GM12878 (cell line): ENCODE measurements around the gene PSAT1. TPM values are rescaled to one million over a fixed set of nuclear protein-coding genes. Genes with fewer than 3 reads are reported as not detected.
A peak's percentile ranks its signal among the peaks of the same experiment; 100 is the strongest.

ENCODE experiments used
- ATAC-seq: fragments of 200-7000 bp; cut with Tn5 transposase; 3 replicates; pipeline ENCODE4 v1.9.1; 2020; ENCODE audit warnings: mild to moderate bottlenecking, moderate library complexity
- BruUV-seq: library from RNA; stranded (reverse); fragments of 400-500 nt; replicated peaks from 2 replicates; lab custom pipeline; 2021; lab: Mats Ljungman, UMichigan
- CTCF ChIA-PET: fragments of 300-600 bp; sonication (Branson Sonifier 250); formaldehyde crosslinking; extraction: SDS; loops from one replicate; lab custom pipeline; 2021; ENCODE audit warnings: inconsistent platforms; lab: Yijun Ruan, JAX
- POLR2A ChIA-PET: fragments of 350-600 bp; formaldehyde crosslinking; extraction: SDS; loops from one replicate; lab custom pipeline; 2021; ENCODE audit warnings: inconsistent platforms; lab: Charles Lee
- RAD21 ChIA-PET: fragments of 300-600 bp; sonication (Branson Sonifier 250); formaldehyde crosslinking; loops from one replicate; lab custom pipeline; 2023; ENCODE audit warnings: antibody characterized with exemption; ENCODE audit not compliant: unreplicated experiment; lab: Charles Lee
- SMC1A ChIA-PET: fragments of 300-600 bp; sonication (Branson Sonifier 250); formaldehyde crosslinking; loops from one replicate; lab custom pipeline; 2023; ENCODE audit not compliant: unreplicated experiment, uncharacterized antibody; lab: Charles Lee
- DNase-seq: peaks from one replicate; pipeline ENCODE4 v3.0.0-alpha.2; 2011; ENCODE audit warnings: low read depth, low spot score
- FAIRE-seq: peaks from 3 replicates; lab custom pipeline; 2011; peaks lifted over from hg19 to GRCh38; lab: Jason Lieb, UNC
- H2AFZ ChIP-seq: 2 replicates; pipeline ENCODE4 v1.6.0; 2011; ENCODE audit warnings: low read depth, low read length, control low read depth; ENCODE audit not compliant: control insufficient read depth
- H3K27ac ChIP-seq: 2 replicates; pipeline ENCODE4 v1.5.1; 2011; ENCODE audit warnings: control low read depth; ENCODE audit not compliant: control insufficient read depth, insufficient read depth
- H3K27me3 ChIP-seq, 2 experiments: replicated peaks in 1 of 2; 2 replicates each; pipeline versions ENCODE4 v1.6.0 to v1.6.1; 2011; ENCODE audit warnings: low read length in 1 of 2; ENCODE audit not compliant: control insufficient read depth in 2 of 2, insufficient read depth in 2 of 2
- H3K36me3 ChIP-seq, 2 experiments: 2 replicates each; pipeline ENCODE4 v1.5.1; 2011; ENCODE audit warnings: low read length in 1 of 2; ENCODE audit not compliant: control insufficient read depth in 2 of 2, insufficient read depth in 2 of 2
- H3K4me1 ChIP-seq: 2 replicates; pipeline ENCODE4 v1.6.1; 2011; ENCODE audit warnings: mild to moderate bottlenecking, low read length, moderate library complexity, mixed read lengths; ENCODE audit not compliant: control insufficient read depth, insufficient read depth
- H3K4me2 ChIP-seq: 2 replicates; pipeline ENCODE4 v1.6.0; 2011; ENCODE audit warnings: control low read depth; ENCODE audit not compliant: control insufficient read depth, insufficient read depth
- H3K4me3 ChIP-seq: fragments of 200-600 bp; sonication (generic); 2 replicates; pipeline ENCODE4 v1.5.1; 2016
- H3K79me2 ChIP-seq: 2 replicates; pipeline ENCODE4 v1.6.0; 2011; ENCODE audit warnings: low read length; ENCODE audit not compliant: control insufficient read depth, insufficient read depth
- H3K9ac ChIP-seq: 2 replicates; pipeline ENCODE4 v1.8.0; 2011; ENCODE audit warnings: low read length, control low read depth, mixed read lengths; ENCODE audit not compliant: control insufficient read depth, insufficient read depth
- H3K9me3 ChIP-seq: replicated peaks from 3 replicates; pipeline ENCODE4 v1.5.1; 2011; ENCODE audit warnings: mild to moderate bottlenecking, low read length; ENCODE audit not compliant: control insufficient read depth, insufficient read depth
- H4K20me1 ChIP-seq: 2 replicates; pipeline ENCODE4 v1.6.0; 2011; ENCODE audit not compliant: control insufficient read depth, insufficient read depth
- CTCF ChIP-seq, 3 experiments: IDR thresholded peaks in 2 of 3; conservative IDR thresholded peaks in 1 of 3; 2 replicates each; pipeline ENCODE4 v1.5.1; 2011; ENCODE audit warnings: low read depth in 3 of 3, low read length in 3 of 3, mild to moderate bottlenecking in 3 of 3, control low read depth in 2 of 3, moderate library complexity in 2 of 3, inconsistent platforms in 1 of 3, mixed read lengths in 1 of 3; ENCODE audit not compliant: control insufficient read depth in 2 of 3, insufficient read depth in 1 of 3; ENCODE audit errors: extremely low read depth in 1 of 3
- EGR1 ChIP-seq, 2 experiments: IDR thresholded peaks; 1 replicate in 1 of 2; 2 replicates in 1 of 2; pipeline ENCODE4 v1.6.1; 2011 to 2012; ENCODE audit warnings: low read depth in 2 of 2, low read length in 2 of 2, borderline replicate concordance in 1 of 2, mild to moderate bottlenecking in 1 of 2, moderate library complexity in 1 of 2
- EP300 ChIP-seq, 2 experiments: fragments of 150-350 bp in 1 of 2; IDR thresholded peaks; 2 replicates each; pipeline ENCODE4 v1.6.1; 2011 to 2012; ENCODE audit warnings: low read depth in 2 of 2, low read length in 2 of 2, borderline replicate concordance in 1 of 2, improper control_type of control experiment in 1 of 2, inconsistent platforms in 1 of 2; ENCODE audit not compliant: control insufficient read depth in 1 of 2
- ETV6 ChIP-seq, 2 experiments: fragments of 450-650 bp in 1 of 2; IDR thresholded peaks in 1 of 2; conservative IDR thresholded peaks in 1 of 2; 2 replicates each; pipeline ENCODE4 v1.6.1; 2014; ENCODE audit warnings: antibody characterized with exemption in 1 of 2, borderline replicate concordance in 1 of 2, low read depth in 1 of 2, mild to moderate bottlenecking in 1 of 2, moderate library complexity in 1 of 2
- HDGF ChIP-seq: fragments of 450-650 bp; IDR thresholded peaks from 2 replicates; pipeline ENCODE4 v1.6.1; 2016; ENCODE audit warnings: antibody characterized with exemption
- IKZF1 ChIP-seq: fragments of 450-650 bp; conservative IDR thresholded peaks from 2 replicates; pipeline ENCODE4 v1.6.1; 2017; ENCODE audit warnings: antibody characterized with exemption, mild to moderate bottlenecking
- KLF5 ChIP-seq: fragments of 450-650 bp; IDR thresholded peaks from 2 replicates; pipeline ENCODE4 v1.6.1; 2014; ENCODE audit warnings: mild to moderate bottlenecking; ENCODE audit not compliant: partially characterized antibody
- MYC ChIP-seq: IDR thresholded peaks from 2 replicates; pipeline ENCODE4 v1.6.1; 2011; ENCODE audit warnings: mild to moderate bottlenecking, low read length, moderate library complexity, inconsistent platforms; ENCODE audit not compliant: insufficient read depth, insufficient replicate concordance, insufficient read length, severe bottlenecking
- POLR2AphosphoS5 ChIP-seq: IDR thresholded peaks from 2 replicates; pipeline ENCODE4 v1.6.1; 2011; ENCODE audit warnings: mild to moderate bottlenecking, low read length, inconsistent platforms
- RUNX3 ChIP-seq: IDR thresholded peaks from 2 replicates; pipeline ENCODE4 v1.6.1; 2012; ENCODE audit warnings: low read length, inconsistent platforms
- YY1 ChIP-seq: IDR thresholded peaks from 2 replicates; pipeline ENCODE4 v1.6.1; 2011; ENCODE audit warnings: low read depth, mild to moderate bottlenecking, low read length
- WGBS: methylation state at CpG from one replicate; pipeline ENCODE4 v1.1.6; 2016; ENCODE audit warnings: low lambda C conversion rate; ENCODE audit not compliant: insufficient replicate concordance, insufficient coverage; ENCODE audit errors: missing lambda C conversion rate; 5-methylcytosine and 5-hydroxymethylcytosine counted together
- in situ Hi-C: fragments of 300-500 bp; cut with MboI; formaldehyde crosslinking; loops from 9 replicates; pipeline ENCODE4 v1.14.3; 2018; ENCODE audit warnings: mixed read lengths
- intact Hi-C: fragments of 100-400 bp; cut with micrococcal nuclease; formaldehyde crosslinking; loops from one replicate; pipeline ENCODE4 v1.14.2; 2022; ENCODE audit not compliant: unreplicated experiment
- polyA plus RNA-seq, 11 experiments: library from polyadenylated mRNA; depleted of rRNA in 4 of 11; unstranded in 6 of 11; stranded (reverse) in 5 of 11; fragments of >200 nt; fragmentation: Nextera tagmentation in 4 of 11; fragmentation: Illumina TruSeq in 1 of 11; extraction: Ambion mirVana in 4 of 11; extraction: Trizol in 1 of 11; gene quantifications; 1 replicate in 1 of 11; 2 replicates in 10 of 11; pipeline versions ENCODE4 v1.2.1 to v1.2.3, GENCODE V29; 2011 to 2016; ENCODE audit warnings: inconsistent platforms in 2 of 11, missing spikeins in 2 of 11, low read depth in 1 of 11
- total RNA-seq, 4 experiments: library from RNA; depleted of rRNA in 3 of 4; stranded (reverse); fragments of >200 nt in 3 of 4; fragmentation: Illumina TruSeq in 1 of 4; extraction: Trizol in 1 of 4; gene quantifications; 2 replicates each; pipeline versions ENCODE4 v1.2.1 to v1.2.3, GENCODE V29; 2013 to 2021
- TF ChIP-seq, protein P1 (sequence below): fragments of 450-650 bp; formaldehyde crosslinking; IDR thresholded peaks from 2 replicates; pipeline ENCODE4 v1.4.0; 2020; ENCODE audit warnings: mild to moderate bottlenecking, moderate library complexity
- TF ChIP-seq, protein P2 (sequence below): IDR thresholded peaks from 2 replicates; pipeline ENCODE4 v1.6.1; 2011; ENCODE audit warnings: borderline replicate concordance, low read depth, mild to moderate bottlenecking, moderate library complexity, mixed read lengths, low read length; ENCODE audit not compliant: insufficient read depth; ENCODE audit errors: extremely low read length
- TF ChIP-seq, protein P3 (sequence below): IDR thresholded peaks from 2 replicates; pipeline ENCODE4 v1.6.1; 2011; ENCODE audit warnings: low read depth, low read length, improper control_type of control experiment, borderline replicate concordance

The PSAT1 gene
- total and polyA plus RNA-seq, 10 of the 15 experiments (the other 5 are each of a cell fraction or from before 2014, with no cell fraction given): 35.1 to 126 (median 51.9) TPM

GRCh38 chr9:78300209-78300608 is 3.3 kb downstream of the PSAT1 start:
- Histone ChIP-seq H3K4me1 (peaks cover 7% of the 10 kb centered on the region), H3K27ac (no peak overlapping the region), H3K79me2 (peaks cover 14% of the 10 kb centered on the region), H4K20me1 (no peaks in the 10 kb centered on the region), H3K4me3 (no peak overlapping the region), H3K9me3 (no peaks in the 10 kb centered on the region), H3K4me2 (no peak overlapping the region), H2AFZ (no peak overlapping the region), H3K9ac (no peak overlapping the region), H3K36me3 (no peaks in the 10 kb centered on the region; a peak in 1 of 4 replicates), H3K27me3 (no peaks in the 10 kb centered on the region)
- no peak for ATAC-seq
- 99% methylated on average over 6 of the region's 6 CpGs for WGBS
- SMC1A ChIA-PET: interaction anchor here (0.7 kb wide), 1 partner anchor 9 kb away, joined by 4 read pairs; no protein-coding TSS in a partner anchor
- BruUV-seq: TSS peak; percentile 48
- DNase-seq: no peak
- in situ Hi-C loops (no loop called here), intact Hi-C loops (no loop called here)
- POLR2A ChIA-PET: no interaction called here
- CTCF ChIA-PET: interaction anchor here (1.0 kb wide), 1 partner anchor 9 kb away, joined by 3 read pairs; no protein-coding TSS in a partner anchor
- FAIRE-seq: no peak
- RAD21 ChIA-PET: no interaction called here
- TF ChIP-seq, protein P1, sequence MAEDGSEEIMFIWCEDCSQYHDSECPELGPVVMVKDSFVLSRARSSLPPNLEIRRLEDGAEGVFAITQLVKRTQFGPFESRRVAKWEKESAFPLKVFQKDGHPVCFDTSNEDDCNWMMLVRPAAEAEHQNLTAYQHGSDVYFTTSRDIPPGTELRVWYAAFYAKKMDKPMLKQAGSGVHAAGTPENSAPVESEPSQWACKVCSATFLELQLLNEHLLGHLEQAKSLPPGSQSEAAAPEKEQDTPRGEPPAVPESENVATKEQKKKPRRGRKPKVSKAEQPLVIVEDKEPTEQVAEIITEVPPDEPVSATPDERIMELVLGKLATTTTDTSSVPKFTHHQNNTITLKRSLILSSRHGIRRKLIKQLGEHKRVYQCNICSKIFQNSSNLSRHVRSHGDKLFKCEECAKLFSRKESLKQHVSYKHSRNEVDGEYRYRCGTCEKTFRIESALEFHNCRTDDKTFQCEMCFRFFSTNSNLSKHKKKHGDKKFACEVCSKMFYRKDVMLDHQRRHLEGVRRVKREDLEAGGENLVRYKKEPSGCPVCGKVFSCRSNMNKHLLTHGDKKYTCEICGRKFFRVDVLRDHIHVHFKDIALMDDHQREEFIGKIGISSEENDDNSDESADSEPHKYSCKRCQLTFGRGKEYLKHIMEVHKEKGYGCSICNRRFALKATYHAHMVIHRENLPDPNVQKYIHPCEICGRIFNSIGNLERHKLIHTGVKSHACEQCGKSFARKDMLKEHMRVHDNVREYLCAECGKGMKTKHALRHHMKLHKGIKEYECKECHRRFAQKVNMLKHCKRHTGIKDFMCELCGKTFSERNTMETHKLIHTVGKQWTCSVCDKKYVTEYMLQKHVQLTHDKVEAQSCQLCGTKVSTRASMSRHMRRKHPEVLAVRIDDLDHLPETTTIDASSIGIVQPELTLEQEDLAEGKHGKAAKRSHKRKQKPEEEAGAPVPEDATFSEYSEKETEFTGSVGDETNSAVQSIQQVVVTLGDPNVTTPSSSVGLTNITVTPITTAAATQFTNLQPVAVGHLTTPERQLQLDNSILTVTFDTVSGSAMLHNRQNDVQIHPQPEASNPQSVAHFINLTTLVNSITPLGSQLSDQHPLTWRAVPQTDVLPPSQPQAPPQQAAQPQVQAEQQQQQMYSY (CRISPR knock-in tag): no peak
- TF ChIP-seq ETV6 (conservative IDR thresholded peaks at IDR 0.05 in 1 of 2, IDR thresholded peaks at IDR 0.05 in 1 of 2; ENCODE audit: borderline replicate concordance in 1 of 2, low read depth in 1 of 2): no peak
- no peak for TF ChIP-seq EP300 (IDR thresholded peaks at IDR 0.05; ENCODE audit: borderline replicate concordance in 1 of 2, control insufficient read depth in 1 of 2, low read depth in 2 of 2, low read length in 2 of 2)
- no peak for TF ChIP-seq CTCF (IDR thresholded peaks at IDR 0.05 in 2 of 3, conservative IDR thresholded peaks at IDR 0.05 in 1 of 3; ENCODE audit: control insufficient read depth in 2 of 3, extremely low read depth in 1 of 3, insufficient read depth in 1 of 3, low read depth in 3 of 3, low read length in 3 of 3)
- TF ChIP-seq, protein P2, sequence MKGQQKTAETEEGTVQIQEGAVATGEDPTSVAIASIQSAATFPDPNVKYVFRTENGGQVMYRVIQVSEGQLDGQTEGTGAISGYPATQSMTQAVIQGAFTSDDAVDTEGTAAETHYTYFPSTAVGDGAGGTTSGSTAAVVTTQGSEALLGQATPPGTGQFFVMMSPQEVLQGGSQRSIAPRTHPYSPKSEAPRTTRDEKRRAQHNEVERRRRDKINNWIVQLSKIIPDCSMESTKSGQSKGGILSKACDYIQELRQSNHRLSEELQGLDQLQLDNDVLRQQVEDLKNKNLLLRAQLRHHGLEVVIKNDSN: no peak
- no peak for TF ChIP-seq EGR1 (IDR thresholded peaks at IDR 0.05; ENCODE audit: borderline replicate concordance in 1 of 2, low read depth in 2 of 2, low read length in 2 of 2)
- no peak for TF ChIP-seq POLR2AphosphoS5
- TF ChIP-seq YY1: no peak
- no peak for TF ChIP-seq MYC
- no peak for TF ChIP-seq KLF5
- TF ChIP-seq, protein P3, sequence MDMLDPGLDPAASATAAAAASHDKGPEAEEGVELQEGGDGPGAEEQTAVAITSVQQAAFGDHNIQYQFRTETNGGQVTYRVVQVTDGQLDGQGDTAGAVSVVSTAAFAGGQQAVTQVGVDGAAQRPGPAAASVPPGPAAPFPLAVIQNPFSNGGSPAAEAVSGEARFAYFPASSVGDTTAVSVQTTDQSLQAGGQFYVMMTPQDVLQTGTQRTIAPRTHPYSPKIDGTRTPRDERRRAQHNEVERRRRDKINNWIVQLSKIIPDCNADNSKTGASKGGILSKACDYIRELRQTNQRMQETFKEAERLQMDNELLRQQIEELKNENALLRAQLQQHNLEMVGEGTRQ: no peak
- TF ChIP-seq IKZF1: no peak
- no peak for TF ChIP-seq RUNX3
- TF ChIP-seq HDGF: no peak
